ENCODE results near the gene GET4. TPM values are rescaled to one million over a fixed set of nuclear protein-coding genes. Genes with fewer than 3 reads are reported as not detected.

The GET4 gene
- total RNA-seq, 1 experiment from 2014 or later, result 44.8 TPM

DNA sequence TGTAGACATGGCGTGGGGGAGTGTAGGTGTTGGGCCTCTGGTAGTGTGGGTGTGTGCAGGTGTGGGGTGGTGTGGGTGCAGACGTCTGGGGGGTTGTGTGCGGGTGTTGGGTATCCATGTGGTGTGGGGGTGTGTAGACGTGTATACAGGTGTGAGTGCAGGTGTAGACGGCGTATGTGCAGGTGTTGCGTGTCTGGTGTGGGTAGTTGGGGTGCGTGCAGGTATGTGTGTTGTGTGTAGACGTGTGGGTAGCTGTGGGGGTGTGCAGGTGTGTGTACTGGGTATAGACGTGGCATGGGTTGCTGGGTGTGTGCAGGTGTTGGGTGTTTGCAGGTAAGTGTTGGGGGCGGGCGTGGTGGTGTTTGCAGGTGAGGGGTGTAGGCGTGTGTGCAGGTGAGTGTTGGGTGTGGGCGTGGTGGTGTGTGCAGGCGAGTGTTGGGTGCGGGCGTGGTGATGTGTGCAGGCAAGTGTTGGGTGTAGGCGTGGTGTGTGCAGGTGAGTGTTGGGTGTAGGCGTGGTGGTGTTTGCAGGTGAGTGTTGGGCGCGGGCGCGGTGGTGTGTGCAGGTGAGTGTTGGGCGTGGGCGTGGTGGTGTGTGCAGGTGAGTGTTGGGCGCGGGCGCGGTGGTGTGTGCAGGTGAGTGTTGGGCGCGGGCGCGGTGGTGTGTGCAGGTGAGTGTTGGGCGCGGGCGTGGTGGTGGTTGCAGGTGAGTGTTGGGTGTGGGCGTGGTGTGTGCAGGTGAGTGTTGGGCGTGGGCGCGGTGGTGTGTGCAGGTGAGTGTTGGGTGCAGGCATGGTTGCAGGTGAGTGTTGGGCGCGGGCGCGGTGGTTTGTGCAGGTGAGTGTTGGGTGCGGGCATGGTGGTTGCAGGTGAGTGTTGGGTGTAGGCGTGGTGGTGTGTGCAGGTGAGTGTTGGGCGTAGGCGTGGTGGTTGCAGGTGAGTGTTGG, 16.6 kb downstream of the GET4 start:
- H2AFZ ChIP-seq (ENCODE audit: low read depth, low read length, poor library complexity, severe bottlenecking), result no peak overlapping the region
- H3K9me3 ChIP-seq (ENCODE audit: control insufficient read depth in 1 of 2, insufficient read depth in 1 of 2, low read depth in 1 of 2, low read length in 2 of 2), result no peaks in the 10 kb centered on the region
- TF ChIP-seq SP1 (IDR thresholded peaks at IDR 0.05; ENCODE audit: low read depth), result no peak
- TF ChIP-seq, protein P1, sequence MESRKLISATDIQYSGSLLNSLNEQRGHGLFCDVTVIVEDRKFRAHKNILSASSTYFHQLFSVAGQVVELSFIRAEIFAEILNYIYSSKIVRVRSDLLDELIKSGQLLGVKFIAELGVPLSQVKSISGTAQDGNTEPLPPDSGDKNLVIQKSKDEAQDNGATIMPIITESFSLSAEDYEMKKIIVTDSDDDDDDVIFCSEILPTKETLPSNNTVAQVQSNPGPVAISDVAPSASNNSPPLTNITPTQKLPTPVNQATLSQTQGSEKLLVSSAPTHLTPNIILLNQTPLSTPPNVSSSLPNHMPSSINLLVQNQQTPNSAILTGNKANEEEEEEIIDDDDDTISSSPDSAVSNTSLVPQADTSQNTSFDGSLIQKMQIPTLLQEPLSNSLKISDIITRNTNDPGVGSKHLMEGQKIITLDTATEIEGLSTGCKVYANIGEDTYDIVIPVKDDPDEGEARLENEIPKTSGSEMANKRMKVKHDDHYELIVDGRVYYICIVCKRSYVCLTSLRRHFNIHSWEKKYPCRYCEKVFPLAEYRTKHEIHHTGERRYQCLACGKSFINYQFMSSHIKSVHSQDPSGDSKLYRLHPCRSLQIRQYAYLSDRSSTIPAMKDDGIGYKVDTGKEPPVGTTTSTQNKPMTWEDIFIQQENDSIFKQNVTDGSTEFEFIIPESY (IDR thresholded peaks at IDR 0.05; ENCODE audit: extremely low read depth, insufficient replicate concordance, low read length), result no peak
- no peak for TF ChIP-seq FOSL1 (IDR thresholded peaks at IDR 0.05; ENCODE audit: low read depth)
- TF ChIP-seq CBX3 (IDR thresholded peaks at IDR 0.05; ENCODE audit: low read depth), result no peak
- TF ChIP-seq ZFX (IDR thresholded peaks at IDR 0.05), result no peak
- no peak for TF ChIP-seq SIN3A (IDR thresholded peaks at IDR 0.05; ENCODE audit: low read depth)
- TF ChIP-seq, protein P2, sequence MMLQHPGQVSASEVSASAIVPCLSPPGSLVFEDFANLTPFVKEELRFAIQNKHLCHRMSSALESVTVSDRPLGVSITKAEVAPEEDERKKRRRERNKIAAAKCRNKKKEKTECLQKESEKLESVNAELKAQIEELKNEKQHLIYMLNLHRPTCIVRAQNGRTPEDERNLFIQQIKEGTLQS (IDR thresholded peaks at IDR 0.05), result no peak
- no peak for TF ChIP-seq EZH2 (IDR thresholded peaks at IDR 0.05)
- no peak for TF ChIP-seq YY1 (IDR thresholded peaks at IDR 0.05; ENCODE audit: extremely low read depth, insufficient replicate concordance, low read depth, low read length)
- no peak for TF ChIP-seq SRF (IDR thresholded peaks at IDR 0.05; ENCODE audit: low read depth)
- TF ChIP-seq, protein P3, sequence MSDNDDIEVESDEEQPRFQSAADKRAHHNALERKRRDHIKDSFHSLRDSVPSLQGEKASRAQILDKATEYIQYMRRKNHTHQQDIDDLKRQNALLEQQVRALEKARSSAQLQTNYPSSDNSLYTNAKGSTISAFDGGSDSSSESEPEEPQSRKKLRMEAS (IDR thresholded peaks at IDR 0.05), result no peak
- TF ChIP-seq JUND (IDR thresholded peaks at IDR 0.05), result no peak
- no peak for TF ChIP-seq CEBPB (IDR thresholded peaks at IDR 0.05; ENCODE audit: low read depth)
- no peak for TF ChIP-seq EGR1 (IDR thresholded peaks at IDR 0.05; ENCODE audit: low read depth)
- TF ChIP-seq, protein P4, sequence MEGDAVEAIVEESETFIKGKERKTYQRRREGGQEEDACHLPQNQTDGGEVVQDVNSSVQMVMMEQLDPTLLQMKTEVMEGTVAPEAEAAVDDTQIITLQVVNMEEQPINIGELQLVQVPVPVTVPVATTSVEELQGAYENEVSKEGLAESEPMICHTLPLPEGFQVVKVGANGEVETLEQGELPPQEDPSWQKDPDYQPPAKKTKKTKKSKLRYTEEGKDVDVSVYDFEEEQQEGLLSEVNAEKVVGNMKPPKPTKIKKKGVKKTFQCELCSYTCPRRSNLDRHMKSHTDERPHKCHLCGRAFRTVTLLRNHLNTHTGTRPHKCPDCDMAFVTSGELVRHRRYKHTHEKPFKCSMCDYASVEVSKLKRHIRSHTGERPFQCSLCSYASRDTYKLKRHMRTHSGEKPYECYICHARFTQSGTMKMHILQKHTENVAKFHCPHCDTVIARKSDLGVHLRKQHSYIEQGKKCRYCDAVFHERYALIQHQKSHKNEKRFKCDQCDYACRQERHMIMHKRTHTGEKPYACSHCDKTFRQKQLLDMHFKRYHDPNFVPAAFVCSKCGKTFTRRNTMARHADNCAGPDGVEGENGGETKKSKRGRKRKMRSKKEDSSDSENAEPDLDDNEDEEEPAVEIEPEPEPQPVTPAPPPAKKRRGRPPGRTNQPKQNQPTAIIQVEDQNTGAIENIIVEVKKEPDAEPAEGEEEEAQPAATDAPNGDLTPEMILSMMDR (IDR thresholded peaks at IDR 0.05 in 2 of 3, conservative IDR thresholded peaks at IDR 0.05 in 1 of 3; ENCODE audit: borderline replicate concordance in 1 of 3, insufficient read depth in 1 of 3, low read depth in 2 of 3, low read length in 2 of 3), result no peak
- ATAC-seq (no peak), DNase-seq (ENCODE audit: low read depth, low spot score) (no peak)
- CTCF ChIA-PET, result no interaction called here
- no peak overlapping the region for H3K9ac ChIP-seq (ENCODE audit: low read length)
- no peaks in the 10 kb centered on the region for H3K27me3 ChIP-seq (ENCODE audit: insufficient read depth, low read length)
- peaks cover 8 to 31% of the 10 kb centered on the region in 2 experiments; a peak in 3 of 4 replicates for H3K36me3 ChIP-seq (ENCODE audit: control insufficient read depth in 1 of 2, insufficient read depth in 2 of 2, low read length in 2 of 2)
- H3K79me2 ChIP-seq (ENCODE audit: insufficient read depth, low read length), result peaks cover 16% of the 10 kb centered on the region; the same call in 1 of the 2 replicates
- no peak overlapping the region for H3K4me3 ChIP-seq (replicated peaks in 1 of 2; ENCODE audit: low read depth in 1 of 2, low read length in 2 of 2)
- intact Hi-C loops (cut with micrococcal nuclease), result no loop called here
- RAD21 ChIA-PET (ENCODE audit: low non-redundant PET in 1 of 2, low total read pairs in 2 of 2, uncharacterized antibody in 2 of 2, unreplicated experiment in 2 of 2), result no interaction called here
- no TSS peak for BruUV-seq (replicated peaks)
- no peak overlapping the region for H3K27ac ChIP-seq (ENCODE audit: low read depth, low read length)
- H3K4me2 ChIP-seq (ENCODE audit: low read length), result no peak overlapping the region
- POLR2A ChIA-PET, result no interaction called here
- H3K9me2 ChIP-seq (ENCODE audit: insufficient read depth), result no peaks in the 10 kb centered on the region
- no peaks in the 10 kb centered on the region for H3K4me1 ChIP-seq (ENCODE audit: control insufficient read depth in 1 of 2, insufficient read depth in 2 of 2, low read length in 2 of 2)
- H4K20me1 ChIP-seq (ENCODE audit: insufficient read depth), result no peaks in the 10 kb centered on the region
